Endothelial cell of hepatic sinusoid (primary cell): ENCODE data around the gene FAM131A.

Source experiments
- in situ Hi-C: cut with HindIII; loops from 2 replicates; pipeline ENCODE4 v1.10.0; 2017; ENCODE audit warnings: low sequenced_read_pairs

Gene FAM131A

GRCh38 chr3:184315871-184316661, 21.3 kb upstream of the FAM131A start:
- in situ Hi-C loops = loop anchor here (5.0 kb wide), 1 partner anchor 49 kb away; no protein-coding TSS in a partner anchor

GRCh38 chr3:184316792-184317191, 20.6 kb upstream of the FAM131A start:
- in situ Hi-C loops = loop anchor here (5.0 kb wide), 1 partner anchor 49 kb away; no protein-coding TSS in a partner anchor

- in situ Hi-C loops = loop anchor here (5.0 kb wide), 1 partner anchor 50 kb away; no protein-coding TSS in a partner anchor
These were observed 20.2 kb upstream of the FAM131A start for GRCh38 chr3:184317201-184317600.

GRCh38 chr3:184320104-184320445, 17.3 kb upstream of the FAM131A start:
- in situ Hi-C loops = no loop called here

- in situ Hi-C loops = no loop called here
These were observed 15.7 kb upstream of the FAM131A start for GRCh38 chr3:184321666-184322065.

- in situ Hi-C loops = no loop called here
These were observed 14.5 kb upstream of the FAM131A start for GRCh38 chr3:184322731-184323487.

- in situ Hi-C loops = no loop called here
These were observed 13.7 kb upstream of the FAM131A start for GRCh38 chr3:184323696-184324095.

DNA sequence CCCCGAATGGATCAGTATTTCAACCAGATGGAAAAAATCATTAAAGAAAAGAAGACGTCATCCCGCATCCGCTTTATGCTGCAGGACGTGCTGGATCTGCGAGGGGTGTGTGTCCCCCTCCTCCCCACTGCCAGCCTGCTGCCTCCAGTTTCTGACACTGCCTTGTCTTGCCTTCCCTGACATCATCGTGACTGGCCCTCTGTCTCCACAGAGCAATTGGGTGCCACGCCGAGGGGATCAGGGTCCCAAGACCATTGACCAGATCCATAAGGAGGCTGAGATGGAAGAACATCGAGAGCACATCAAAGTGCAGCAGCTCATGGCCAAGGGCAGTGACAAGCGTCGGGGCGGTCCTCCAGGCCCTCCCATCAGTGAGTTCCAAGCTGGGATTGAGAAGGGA, 12.1 kb upstream of the FAM131A start:
- in situ Hi-C loops = no loop called here

DNA sequence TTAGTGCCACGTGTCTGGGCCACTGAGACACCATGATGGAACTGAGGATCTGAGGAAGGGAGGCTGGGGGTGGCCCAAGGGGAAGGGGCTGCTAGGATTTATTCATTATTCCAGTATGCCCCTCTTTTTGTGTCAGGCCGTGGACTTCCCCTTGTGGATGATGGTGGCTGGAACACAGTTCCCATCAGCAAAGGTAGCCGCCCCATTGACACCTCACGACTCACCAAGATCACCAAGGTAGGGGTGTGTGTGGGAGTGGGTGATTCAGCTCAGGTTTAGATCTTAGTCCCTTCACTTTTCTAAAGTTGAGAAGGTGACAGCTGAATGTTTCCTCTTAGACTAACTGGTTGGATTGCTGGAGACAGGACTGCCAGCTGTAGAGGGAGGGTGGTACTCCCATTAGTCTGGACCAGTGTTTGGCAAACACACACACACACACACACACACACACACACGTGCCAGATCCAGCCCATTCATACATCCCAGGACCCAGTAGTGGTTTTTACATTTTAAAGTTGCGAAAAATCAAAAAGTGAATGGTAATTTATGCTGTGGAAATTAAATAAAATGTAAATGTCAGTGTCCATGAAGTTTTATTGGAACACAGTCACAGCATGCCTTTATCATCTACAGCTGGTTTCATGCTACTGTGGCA, 11.6 kb upstream of the FAM131A start:
- in situ Hi-C loops = no loop called here

DNA sequence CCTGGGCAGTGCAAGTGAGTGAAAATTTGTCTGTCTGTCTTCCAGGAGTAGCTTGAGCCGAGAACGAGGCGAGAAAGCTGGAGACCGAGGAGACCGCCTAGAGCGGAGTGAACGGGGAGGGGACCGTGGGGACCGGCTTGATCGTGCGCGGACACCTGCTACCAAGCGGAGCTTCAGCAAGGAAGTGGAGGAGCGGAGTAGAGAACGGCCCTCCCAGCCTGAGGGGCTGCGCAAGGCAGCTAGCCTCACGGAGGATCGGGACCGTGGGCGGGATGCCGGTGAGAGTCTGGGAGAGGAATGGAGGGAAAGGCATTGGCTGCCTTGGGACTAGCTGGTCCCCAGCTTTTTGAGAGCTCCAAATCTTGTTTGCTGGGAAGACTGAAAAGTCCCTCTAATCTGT, 10.2 kb upstream of the FAM131A start:
- in situ Hi-C loops = no loop called here

DNA sequence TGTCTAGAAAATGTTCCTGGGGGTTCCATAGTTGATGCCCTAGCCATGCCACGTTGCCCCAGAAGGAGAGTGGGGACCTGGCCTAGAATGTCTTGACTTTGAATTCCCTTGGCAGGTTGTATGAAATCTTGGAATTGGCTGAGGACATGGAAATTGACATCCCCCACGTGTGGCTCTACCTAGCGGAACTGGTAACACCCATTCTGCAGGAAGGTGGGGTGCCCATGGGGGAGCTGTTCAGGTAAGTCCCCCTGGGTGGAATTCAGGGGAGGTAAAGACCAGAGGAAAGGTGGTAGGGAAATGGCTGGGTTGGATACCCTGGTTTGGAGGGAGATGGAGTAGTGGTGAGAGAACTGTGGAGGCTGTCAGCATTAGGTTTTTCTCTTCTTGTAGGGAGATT, 8.9 kb upstream of the FAM131A start:
- in situ Hi-C loops = no loop called here

- in situ Hi-C loops = no loop called here
These were observed 4.9 kb upstream of the FAM131A start for GRCh38 chr3:184332370-184333090.

DNA sequence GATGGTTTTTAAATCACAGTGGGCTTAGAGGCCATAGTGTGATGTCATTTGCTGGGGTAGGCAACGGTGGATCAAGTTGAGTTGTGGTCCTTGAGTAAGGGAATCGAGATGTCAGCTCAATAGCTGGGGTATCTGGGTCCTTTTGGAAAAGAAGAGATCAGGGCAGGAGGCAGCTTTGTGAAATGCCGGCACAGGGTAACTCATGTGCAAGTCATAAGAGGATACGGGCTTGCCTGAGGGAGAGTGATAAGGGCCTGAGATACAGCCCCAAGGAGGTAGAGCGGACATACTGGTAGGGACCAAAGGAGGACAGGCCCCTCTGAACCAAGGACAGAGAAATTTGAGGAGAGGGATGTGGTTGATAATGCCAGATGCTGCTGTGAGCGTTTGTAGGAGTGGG, 4.2 kb upstream of the FAM131A start:
- in situ Hi-C loops = no loop called here

DNA sequence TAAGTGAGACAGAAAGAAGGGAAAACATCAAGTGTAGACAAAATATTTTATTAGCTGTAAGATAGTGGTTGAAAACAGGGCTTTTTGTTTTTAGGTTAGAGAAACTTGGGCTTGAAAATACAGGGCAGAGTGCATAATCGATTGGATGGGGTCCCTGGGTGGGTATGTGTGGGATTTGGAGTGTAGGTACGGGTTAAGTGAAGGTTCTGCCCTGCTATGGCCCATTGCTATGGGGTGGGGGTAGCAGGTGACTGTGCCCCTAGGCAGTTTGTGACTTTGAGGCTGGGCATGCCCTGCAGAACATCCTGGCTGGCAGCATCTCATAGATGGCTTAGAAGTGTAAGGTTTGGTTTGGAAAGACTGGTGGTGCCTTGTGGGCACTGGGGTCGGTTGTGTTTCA, 3.7 kb upstream of the FAM131A start:
- in situ Hi-C loops = no loop called here

- in situ Hi-C loops = no loop called here
These were observed 2.8 kb upstream of the FAM131A start for GRCh38 chr3:184334470-184335158.

- in situ Hi-C loops = no loop called here
These were observed 2.1 kb upstream of the FAM131A start for GRCh38 chr3:184335291-184335660.

DNA sequence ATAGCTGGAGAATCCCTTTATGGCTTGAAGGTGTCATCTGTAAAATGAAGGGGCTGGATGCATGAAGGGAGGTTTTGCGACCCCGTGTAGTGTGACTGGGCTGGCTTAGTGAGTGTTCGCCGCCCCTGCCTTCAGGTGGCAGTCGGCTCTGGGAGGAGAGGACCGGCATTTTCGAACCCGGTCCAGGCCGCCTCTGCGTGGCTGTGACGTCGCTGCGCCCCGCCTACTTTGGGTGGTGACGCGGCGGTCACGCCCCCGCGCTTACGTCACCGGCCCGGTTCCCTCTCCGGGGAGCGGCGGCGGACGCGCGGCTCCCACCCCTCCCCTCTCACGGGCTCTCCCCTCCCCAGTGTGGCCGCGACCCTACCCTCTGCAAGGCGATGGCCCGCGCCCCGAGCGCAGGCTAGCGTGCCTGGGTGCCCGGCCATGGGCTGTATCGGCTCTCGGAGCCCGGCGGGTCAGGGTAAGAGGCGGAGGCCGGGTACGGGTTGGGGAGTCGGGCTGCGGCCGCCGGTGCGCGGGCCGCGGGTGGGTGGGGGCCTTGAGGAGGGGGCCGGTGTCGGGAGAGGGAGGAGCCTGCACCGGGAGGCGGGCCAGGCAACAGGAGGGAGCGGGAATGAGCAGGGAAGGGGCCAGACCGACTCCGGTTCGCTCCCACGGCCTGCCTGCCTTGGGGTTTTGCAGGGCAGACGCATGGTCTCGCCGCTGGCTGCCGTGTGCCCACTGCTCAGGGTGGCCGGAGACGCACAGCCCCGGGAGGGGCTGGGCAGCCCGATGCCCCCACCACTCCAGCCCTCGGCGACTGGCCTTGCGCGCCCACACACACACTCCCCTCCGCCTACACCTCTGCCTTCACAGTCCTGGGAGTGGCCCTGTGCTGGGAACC, 1.5 kb upstream of the FAM131A start:
- in situ Hi-C loops = no loop called here

DNA sequence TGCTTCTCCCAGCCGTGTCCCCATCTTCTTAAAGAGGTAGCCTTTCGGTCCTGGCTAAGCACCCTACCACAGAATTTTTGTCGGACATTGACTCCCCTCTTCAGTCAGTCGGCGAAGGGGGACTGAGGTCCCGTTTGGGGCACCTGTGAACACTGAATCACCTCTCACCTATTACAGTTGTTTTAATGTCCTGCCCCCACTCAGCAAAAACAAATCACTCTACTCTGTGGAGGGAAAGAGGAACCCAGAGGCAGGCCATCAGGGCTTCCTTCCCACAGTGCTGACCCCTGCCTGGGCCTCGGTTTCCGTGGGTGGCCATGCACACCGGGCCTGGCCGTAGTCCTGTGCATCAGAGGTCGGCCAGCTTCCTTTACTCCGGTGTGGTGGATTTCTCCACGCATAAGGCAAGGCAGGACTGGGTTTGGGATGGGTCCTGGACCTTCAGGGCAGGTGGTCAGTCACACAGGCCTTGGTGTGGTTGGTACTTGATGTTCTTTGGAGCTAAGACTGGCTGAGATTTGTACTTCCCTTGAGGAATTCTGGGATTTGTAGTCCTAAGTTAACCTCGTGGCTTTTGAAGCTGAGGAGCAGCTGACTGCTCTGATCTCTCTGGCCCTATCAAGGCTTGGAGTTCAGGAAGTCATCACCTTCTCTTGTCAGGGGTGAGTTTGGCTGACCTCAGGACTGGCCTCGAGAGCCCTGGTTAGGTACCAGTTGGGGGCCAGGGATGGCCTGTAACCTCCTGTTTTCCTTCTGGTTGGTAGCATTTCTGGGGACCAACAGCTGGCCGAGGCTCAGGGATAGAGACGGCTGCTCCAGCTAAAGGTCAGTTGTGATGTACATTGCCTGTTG, 627 bp upstream of the FAM131A start:
- in situ Hi-C loops = no loop called here

GRCh38 chr3:184337981-184338380, 581 bp downstream of the FAM131A start:
- in situ Hi-C loops = no loop called here
